ENCODE measurements around the gene DNAJB7.

DNA sequence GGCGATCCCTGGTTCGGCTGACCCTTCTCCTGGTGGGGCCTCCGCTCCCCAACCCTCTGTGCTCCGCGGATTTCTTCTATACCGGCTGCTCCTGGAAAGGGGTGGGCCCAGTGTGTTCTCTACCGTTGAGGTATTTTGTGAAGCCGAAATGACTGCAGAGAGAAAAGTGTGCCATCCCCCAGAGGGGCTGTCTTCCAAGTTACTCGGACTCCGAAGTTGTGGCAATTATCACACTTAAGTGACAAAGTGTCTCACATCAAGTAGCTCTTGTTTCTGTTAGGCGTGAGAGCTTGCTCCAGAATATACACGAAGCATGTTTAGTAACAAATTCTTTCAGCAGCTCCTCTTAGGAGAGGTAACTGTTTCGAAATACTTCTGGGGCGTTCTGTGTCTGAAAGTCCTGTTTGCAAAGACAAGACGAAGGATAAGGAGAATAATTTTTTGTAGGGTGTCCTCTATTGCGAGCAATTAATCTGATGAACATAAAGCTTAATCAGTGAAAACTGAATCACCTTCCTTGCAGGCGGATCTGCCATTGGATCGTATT is 4.5 kb downstream of the DNAJB7 start:
- TF ChIP-seq, protein P1, sequence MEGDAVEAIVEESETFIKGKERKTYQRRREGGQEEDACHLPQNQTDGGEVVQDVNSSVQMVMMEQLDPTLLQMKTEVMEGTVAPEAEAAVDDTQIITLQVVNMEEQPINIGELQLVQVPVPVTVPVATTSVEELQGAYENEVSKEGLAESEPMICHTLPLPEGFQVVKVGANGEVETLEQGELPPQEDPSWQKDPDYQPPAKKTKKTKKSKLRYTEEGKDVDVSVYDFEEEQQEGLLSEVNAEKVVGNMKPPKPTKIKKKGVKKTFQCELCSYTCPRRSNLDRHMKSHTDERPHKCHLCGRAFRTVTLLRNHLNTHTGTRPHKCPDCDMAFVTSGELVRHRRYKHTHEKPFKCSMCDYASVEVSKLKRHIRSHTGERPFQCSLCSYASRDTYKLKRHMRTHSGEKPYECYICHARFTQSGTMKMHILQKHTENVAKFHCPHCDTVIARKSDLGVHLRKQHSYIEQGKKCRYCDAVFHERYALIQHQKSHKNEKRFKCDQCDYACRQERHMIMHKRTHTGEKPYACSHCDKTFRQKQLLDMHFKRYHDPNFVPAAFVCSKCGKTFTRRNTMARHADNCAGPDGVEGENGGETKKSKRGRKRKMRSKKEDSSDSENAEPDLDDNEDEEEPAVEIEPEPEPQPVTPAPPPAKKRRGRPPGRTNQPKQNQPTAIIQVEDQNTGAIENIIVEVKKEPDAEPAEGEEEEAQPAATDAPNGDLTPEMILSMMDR (conservative IDR thresholded peaks at IDR 0.05; ENCODE audit: low read depth in 2 of 2), result no peak
- no peak for TF ChIP-seq EZH2phosphoT487 (IDR thresholded peaks at IDR 0.05; ENCODE audit: unreplicated experiment)
- no peak for TF ChIP-seq POLR2AphosphoS5 (IDR thresholded peaks at IDR 0.05; ENCODE audit: low read depth)
- TF ChIP-seq, protein P2, sequence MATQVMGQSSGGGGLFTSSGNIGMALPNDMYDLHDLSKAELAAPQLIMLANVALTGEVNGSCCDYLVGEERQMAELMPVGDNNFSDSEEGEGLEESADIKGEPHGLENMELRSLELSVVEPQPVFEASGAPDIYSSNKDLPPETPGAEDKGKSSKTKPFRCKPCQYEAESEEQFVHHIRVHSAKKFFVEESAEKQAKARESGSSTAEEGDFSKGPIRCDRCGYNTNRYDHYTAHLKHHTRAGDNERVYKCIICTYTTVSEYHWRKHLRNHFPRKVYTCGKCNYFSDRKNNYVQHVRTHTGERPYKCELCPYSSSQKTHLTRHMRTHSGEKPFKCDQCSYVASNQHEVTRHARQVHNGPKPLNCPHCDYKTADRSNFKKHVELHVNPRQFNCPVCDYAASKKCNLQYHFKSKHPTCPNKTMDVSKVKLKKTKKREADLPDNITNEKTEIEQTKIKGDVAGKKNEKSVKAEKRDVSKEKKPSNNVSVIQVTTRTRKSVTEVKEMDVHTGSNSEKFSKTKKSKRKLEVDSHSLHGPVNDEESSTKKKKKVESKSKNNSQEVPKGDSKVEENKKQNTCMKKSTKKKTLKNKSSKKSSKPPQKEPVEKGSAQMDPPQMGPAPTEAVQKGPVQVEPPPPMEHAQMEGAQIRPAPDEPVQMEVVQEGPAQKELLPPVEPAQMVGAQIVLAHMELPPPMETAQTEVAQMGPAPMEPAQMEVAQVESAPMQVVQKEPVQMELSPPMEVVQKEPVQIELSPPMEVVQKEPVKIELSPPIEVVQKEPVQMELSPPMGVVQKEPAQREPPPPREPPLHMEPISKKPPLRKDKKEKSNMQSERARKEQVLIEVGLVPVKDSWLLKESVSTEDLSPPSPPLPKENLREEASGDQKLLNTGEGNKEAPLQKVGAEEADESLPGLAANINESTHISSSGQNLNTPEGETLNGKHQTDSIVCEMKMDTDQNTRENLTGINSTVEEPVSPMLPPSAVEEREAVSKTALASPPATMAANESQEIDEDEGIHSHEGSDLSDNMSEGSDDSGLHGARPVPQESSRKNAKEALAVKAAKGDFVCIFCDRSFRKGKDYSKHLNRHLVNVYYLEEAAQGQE (IDR thresholded peaks at IDR 0.05; ENCODE audit: unreplicated experiment), result no peak
- no peak for TF ChIP-seq EZH2 (IDR thresholded peaks at IDR 0.05; ENCODE audit: low read depth, unreplicated experiment)
- TF ChIP-seq, protein P3, sequence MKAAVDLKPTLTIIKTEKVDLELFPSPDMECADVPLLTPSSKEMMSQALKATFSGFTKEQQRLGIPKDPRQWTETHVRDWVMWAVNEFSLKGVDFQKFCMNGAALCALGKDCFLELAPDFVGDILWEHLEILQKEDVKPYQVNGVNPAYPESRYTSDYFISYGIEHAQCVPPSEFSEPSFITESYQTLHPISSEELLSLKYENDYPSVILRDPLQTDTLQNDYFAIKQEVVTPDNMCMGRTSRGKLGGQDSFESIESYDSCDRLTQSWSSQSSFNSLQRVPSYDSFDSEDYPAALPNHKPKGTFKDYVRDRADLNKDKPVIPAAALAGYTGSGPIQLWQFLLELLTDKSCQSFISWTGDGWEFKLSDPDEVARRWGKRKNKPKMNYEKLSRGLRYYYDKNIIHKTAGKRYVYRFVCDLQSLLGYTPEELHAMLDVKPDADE (IDR thresholded peaks at IDR 0.05), result no peak
- no peak for TF ChIP-seq JUNB (IDR thresholded peaks at IDR 0.05; ENCODE audit: unreplicated experiment)
- TF ChIP-seq CREB1 (CRISPR knock-in tag; IDR thresholded peaks at IDR 0.05; ENCODE audit: low read depth), result no peak
